Stimulated activated CD4-positive, alpha-beta T cell treated with anti-CD3 and anti-CD28 coated beads, Interleukin-4, amount 100 ng/mL, for 1 hour (primary cell): Measurements from ENCODE around the gene GIPC2.
"Not testable (repeated sequence)": the region's sequence is repeated elsewhere in the genome, so short reads cannot be mapped to it uniquely, and the experiment has no call there.

Experiments used
- DNase-seq: peaks from one replicate; pipeline ENCODE4 v3.0.0-alpha.2; 2020

Gene GIPC2

GRCh38 chr1:78038071-78038470, 7.7 kb upstream of the GIPC2 start:
- DNase-seq: no peak

- DNase-seq: no peak
These were observed 7.3 kb upstream of the GIPC2 start for GRCh38 chr1:78038491-78038939.

DNA sequence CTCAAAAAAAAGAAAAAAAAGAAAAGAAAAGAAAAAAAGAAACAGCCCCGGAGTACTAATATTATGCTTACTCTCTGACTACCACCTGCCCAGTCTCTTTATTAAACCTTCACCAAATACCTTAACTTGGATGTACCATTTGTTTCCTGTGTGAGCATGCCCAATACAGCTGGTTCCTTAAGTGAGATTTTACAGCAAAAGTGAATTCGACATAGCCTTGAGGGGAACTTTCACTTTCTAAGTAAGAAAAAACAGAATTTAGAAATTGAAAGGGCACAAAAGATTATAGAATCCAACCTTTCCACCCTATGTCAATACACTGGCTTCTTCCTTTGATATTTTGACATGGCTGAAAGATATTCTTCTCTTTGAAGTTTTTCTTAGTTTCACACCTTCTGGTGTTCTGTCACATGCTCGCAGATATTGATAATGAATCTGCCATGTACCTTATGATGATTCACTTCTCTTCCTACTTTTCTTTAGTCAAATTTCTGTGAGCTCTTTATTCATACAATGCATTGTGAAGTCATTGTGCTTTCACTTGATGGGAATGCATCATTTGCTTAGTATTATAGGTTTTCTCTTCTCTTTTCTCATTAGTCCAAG, 5.2 kb upstream of the GIPC2 start:
- DNase-seq: no peak

DNA sequence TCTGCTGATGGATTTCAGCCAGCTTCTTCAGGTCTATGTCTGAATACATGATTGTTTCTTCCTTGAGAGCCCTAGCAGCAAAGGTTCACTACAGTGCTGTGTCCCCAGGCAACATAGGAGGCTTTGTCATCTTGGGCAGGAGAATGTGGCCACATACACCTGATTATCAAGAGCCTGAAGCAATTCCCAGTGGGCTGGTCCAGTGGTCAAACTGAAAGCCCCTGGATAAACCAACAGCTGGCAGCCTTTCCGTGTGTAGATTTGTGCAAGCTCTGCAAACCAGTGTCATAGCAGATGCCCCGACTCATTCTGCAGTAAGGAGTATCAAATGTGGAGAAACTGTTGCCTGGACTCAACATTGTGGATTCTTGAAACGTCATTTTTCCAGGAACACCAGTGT, 2.3 kb upstream of the GIPC2 start:
- no peak for DNase-seq

DNA sequence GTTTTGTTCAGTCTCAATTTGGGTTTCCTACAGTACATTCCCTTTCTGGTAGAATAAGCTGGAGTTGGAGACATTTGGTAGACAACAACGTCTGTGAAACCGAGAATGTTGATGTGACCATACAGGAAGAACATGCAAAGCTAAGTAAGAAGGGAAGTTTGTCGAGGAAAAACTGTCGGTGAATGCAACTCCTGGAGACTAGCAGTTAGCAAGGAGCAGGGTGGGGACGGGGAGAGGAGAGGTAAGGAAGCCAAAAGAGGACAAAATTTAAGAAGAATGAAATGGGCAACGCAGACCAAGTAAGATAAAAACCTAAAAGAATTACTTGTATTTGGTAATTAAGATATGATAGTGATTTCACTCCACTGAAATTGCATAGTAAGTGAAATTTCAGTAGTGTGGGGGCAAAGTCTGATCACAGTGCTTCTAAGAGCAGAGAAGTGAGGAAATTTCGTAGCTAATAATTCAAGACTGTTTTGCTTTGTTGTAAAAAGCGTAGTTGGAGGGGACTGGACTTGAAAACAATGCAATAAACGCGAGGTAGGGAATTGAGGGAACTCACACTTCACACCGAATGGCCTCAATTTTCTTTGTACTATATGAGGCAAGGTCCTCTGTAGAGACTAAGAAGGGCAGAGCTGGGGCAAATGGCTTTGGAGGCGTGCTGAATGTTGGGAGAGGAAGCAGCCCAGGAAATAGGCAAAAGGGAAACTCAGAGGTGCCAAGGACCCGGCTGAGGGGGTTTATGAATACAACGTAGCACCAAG, 787 bp upstream of the GIPC2 start:
- DNase-seq: no peak

DNA sequence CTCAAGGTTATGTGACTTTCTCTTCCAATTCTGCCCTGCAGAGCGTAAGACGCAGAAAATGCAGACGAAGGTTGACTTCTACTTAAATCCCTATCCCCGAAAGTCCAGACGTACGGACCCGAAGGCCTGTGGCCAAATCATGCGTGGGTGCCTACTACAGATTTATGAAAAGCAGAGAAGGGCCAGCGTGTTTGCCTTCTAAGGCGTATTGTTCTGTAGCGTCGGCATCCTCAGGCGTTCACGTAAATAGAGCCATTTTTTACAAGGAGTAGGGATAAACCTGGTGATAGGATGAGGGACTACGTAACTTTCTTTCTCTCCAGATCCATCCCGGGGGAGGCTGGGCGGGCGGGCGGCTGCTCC, 222 bp upstream of the GIPC2 start:
- no peak for DNase-seq

- DNase-seq: no peak
These were observed 1.3 kb downstream of the GIPC2 start for GRCh38 chr1:78047106-78047505.

GRCh38 chr1:78047631-78048030, 1.9 kb downstream of the GIPC2 start:
- no peak for DNase-seq

GRCh38 chr1:78048446-78048845, 2.7 kb downstream of the GIPC2 start:
- no peak for DNase-seq

DNA sequence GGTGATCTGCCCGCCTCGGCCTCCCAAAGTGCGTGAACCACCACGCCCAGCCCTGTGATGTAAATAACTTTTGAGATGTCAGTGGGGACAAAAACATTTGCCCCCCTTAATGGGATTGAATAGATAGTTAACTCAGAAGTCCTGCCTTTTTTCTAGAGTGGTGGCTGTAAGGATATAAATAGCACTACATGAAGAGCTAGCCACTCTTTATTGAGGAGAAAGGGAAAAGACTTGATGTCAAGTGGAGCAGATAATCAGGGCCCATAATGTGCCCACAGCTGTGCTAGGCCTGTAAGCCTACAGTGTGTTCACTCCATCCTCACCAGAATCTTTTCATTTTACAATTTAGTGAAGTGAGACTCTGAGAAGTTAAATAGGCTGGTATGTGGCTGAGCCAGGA, 3.6 kb downstream of the GIPC2 start:
- DNase-seq: no peak

GRCh38 chr1:78051005-78051404, 5.2 kb downstream of the GIPC2 start:
- no peak for DNase-seq

GRCh38 chr1:78052685-78053405, 7.1 kb downstream of the GIPC2 start:
- DNase-seq: no peak

GRCh38 chr1:78053498-78053897, 7.7 kb downstream of the GIPC2 start:
- no peak for DNase-seq

GRCh38 chr1:78054559-78054958, 8.8 kb downstream of the GIPC2 start:
- DNase-seq: no peak

DNA sequence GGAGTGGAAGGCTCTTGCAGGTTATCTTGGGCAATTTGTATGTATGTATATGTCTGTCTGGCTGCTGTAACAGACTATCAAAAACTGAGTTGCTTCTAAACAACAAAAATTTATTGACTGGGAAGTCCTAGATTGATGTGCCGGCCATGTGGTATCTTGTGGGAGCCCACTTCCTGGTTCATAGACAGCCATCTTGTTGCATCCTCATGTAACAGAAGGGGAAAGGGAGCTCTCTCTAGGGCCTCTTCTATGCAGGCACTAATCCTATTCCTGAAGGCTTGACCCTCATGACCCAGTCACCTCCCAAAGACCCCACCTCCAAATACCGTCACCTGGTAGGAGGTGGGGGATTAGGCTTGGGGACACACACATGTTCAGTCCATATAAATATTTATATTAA, 9.2 kb downstream of the GIPC2 start:
- no peak for DNase-seq

DNA sequence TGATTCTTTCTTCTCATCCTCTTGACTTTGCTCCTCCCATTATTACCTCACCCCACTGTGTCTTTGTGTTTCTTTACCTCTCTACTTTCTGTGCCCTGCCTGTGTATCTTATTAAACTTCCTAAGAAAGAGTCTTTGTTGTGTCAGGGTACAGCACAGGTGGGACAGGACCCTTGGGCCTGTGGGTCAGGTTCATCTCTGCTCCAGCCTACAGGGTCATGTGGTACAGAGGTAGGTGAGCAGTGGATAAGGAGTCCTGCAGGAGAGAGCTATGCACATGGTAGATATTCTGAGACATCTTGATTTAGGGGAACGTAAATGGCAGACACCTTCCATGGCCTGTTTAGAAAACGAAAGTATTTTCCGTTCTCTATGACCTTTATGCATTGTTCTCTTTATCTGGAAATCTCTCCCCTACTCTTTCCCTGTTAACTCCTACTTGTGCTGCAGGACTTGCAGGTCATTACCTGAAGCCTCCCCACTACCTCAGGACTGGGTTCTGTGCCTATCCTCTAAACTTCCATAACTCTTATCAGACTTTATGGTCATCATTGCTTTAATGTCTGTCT, 9.9 kb downstream of the GIPC2 start:
- DNase-seq: no peak

DNA sequence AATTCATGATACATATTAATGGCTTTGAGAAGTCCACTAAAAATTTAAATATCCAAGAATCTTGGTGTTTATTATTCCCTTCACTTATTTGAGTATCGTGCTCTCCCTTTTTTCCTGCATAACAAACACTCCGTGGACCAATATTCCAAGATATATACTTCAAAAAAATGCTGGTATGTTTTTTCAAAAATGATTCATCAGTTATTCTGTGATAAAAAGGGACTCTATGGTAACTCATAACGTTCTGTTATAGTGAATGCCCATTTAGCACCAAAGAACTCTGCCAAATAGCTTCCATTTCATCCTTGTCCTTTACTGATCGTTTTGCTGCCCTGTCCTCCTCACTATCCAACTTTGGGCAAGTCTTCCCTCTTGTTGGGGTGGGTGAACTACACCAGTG, 12.9 kb downstream of the GIPC2 start:
- DNase-seq: no peak

DNA sequence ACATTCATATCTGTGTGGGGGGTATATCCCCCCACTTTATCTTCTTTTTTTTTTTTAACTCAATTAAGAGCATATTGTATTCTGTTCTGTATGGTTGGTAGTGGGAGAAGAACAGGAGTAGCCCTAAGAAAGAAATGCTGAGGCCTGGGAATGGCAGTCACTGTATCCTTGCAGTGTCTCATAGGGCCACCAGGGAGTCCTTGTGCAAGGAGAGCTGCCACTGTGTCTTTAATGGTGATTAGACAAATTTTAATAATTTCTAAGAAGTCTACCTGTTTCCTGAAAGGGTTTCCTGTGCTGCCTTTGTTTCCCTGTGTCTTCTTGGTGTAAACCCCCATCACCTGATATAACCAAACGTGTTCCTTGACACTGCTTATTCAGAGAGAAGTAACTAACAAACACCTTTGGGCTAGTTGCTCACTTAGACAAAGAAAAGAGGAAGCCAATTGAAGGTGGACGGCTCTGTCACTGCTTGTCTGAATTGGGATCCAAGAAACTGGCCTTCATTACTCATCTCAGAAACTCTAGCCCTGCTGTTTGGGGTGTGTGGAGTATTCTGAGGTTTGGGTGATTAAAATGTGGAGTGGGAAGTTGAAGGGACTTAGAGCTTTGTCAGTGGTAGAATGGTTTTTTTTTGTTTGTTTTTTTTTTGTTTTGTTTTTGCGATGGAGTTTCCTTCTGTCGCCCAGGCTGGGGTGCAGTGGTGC, 15.2 kb downstream of the GIPC2 start:
- DNase-seq: no peak

GRCh38 chr1:78061825-78062523, 16.2 kb downstream of the GIPC2 start:
- DNase-seq: no peak

GRCh38 chr1:78064886-78065285, 19.1 kb downstream of the GIPC2 start:
- not testable (repeated sequence) for DNase-seq

GRCh38 chr1:78068681-78069283, 23.0 kb downstream of the GIPC2 start:
- no peak for DNase-seq

GRCh38 chr1:78069784-78070183, 24.0 kb downstream of the GIPC2 start:
- no peak for DNase-seq
